HG02642 (cell line): Measurements from ENCODE around the gene TOM1L2.
"Not testable (repeated sequence)": the region's sequence is repeated elsewhere in the genome, so short reads cannot be mapped to it uniquely, and the experiment has no call there.

Experiments used
- ATAC-seq: cut with Tn5 transposase; IDR thresholded peaks from one replicate; pipeline ENCODE4 v1.9.1; 2021; ENCODE audit warnings: mild to moderate bottlenecking; ENCODE audit not compliant: unreplicated experiment, poor library complexity

Gene TOM1L2

GRCh38 chr17:17928398-17929287 is 43.6 kb downstream of the TOM1L2 start:
- ATAC-seq, result no peak

GRCh38 chr17:17926840-17927449 is 45.3 kb downstream of the TOM1L2 start:
- ATAC-seq, result no peak

DNA sequence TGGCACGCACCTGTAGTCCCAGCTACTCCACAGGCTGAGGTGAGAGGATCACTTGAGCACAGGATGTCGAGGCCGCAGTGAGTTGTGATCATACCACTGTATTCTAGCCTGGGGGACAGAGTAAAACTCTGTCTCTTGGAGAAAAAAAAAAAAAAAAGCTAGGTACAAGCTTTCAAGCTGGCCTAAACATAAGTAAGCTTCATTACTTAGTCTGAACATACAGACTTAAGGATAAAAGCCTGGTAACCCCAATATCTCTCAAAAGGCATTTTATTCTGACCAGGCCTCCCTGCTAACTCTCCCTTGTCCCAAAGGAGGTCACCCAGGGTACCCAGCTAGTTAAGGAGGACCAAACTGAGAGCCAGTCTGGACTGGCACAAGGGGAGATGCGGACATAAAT is 46.2 kb downstream of the TOM1L2 start:
- no peak for ATAC-seq

DNA sequence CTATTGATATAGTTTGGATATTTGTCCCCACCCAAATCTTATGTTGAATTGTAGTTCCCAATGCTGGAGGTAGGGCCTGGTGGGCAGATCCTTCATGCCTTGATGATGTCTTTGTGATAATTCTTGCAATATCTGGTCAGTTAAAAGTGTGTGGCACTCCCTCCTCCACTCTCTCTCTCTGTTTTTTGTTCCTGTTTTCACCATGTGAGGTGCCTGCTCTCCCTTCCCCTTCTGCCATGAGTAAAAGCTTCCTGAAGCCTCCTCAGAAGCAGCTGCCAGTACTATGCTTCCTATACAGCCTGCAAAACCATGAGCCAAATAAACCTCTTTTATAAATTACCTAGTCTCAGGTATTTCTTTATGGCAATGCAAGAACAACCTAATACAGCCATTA is 47.3 kb downstream of the TOM1L2 start:
- ATAC-seq, result no peak

- no peak for ATAC-seq
Observed at GRCh38 chr17:17924131-17924856, 47.9 kb downstream of the TOM1L2 start.

GRCh38 chr17:17922070-17922614 is 50.1 kb downstream of the TOM1L2 start:
- ATAC-seq, result no peak

DNA sequence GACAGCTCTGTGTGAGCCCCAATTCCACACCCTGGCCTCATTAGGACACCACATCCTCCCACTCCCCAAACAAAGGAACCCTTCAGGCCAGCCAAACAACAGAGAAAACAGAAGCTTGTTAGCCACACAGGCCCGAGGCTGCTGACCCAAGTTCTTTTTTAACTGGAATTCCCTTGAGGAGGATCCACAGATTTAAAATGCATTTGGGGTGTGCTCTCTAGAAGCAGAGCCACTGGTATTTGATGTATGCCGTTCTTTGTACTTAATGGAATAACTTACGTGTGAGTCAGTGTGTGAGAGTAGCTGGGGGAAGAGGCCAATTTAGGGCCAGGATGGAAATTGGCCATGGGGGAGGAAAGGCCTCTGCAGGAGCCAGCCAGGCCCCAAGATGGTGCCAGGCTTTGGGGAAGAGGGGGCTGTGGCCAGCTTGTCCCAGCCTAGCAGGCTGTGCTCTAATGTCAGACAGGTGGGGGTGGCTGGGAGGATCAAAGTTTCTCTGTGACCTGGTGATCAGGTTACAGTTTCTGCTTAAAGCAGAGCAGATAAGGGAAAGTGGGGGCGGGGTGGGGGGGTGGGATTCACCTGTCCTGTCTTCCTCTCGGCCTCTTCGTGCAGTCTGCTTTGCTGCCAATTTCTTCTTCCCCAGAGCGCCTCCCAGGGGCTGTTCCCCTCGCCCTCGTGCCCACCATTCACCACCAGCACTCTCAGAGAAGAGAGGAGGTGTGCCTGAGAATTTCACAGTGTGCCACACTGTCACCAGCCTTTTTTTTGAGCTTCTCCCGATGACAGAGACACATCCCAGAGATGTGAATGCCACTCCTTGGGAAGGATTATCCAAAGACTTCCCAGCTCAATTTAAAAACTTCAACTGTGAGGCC is 50.8 kb downstream of the TOM1L2 start:
- ATAC-seq, result no peak

- no peak for ATAC-seq
Observed at GRCh38 chr17:17919169-17920107, 52.8 kb downstream of the TOM1L2 start.

DNA sequence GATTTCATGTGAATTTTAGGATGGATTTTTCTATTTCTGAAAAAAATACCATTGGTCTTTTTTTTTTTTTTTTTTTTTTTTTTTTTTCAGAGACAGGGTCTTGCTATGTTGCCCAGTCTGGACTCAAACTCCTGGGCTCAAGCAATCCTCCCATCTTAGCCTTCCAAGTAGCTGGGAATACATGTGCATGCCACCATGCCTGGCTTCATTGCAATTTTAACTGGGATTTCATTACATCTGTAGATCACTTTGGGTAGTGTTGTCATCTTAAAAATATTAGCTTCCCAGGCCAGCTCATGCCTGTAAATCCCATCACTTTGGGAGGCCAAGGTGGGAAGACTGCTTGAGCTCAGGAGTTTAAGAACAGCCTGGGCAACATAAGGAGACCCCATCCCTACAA is 54.8 kb downstream of the TOM1L2 start:
- no peak for ATAC-seq

GRCh38 chr17:17915183-17915582 is 57.0 kb downstream of the TOM1L2 start:
- no peak for ATAC-seq

DNA sequence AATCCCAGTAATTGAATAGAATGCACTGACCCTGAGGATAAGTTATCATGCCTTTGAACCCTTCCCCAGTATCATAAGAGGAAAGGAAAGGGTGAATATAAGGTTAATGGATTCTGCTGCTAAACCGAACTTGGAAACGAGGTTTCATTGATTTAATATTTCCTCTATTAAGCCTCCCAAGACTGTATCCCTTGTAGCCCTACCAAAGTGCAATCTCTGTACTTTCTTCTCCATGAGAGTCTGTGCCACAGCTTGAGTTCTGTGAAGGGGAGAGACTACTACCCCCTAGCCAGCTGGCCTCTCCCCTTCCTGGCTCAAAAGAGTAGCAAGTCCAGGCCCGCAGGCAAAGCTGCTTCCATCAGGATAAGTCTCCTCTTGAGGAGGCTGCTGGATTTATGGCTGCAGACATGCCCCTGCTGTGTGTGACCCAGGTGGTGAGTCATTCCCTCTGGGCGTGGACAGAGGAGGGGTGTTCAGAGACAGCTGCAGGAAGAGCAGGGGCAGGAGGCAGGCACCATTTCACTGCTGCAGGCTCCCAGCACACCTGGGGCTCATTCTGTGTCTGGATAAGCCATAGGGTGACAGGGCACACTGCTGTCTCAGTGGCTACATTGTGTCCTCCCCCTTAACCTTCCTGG is 58.4 kb downstream of the TOM1L2 start:
- ATAC-seq, result no peak

- ATAC-seq, result not testable (repeated sequence)
Observed at GRCh38 chr17:17912336-17912735, 59.9 kb downstream of the TOM1L2 start.

DNA sequence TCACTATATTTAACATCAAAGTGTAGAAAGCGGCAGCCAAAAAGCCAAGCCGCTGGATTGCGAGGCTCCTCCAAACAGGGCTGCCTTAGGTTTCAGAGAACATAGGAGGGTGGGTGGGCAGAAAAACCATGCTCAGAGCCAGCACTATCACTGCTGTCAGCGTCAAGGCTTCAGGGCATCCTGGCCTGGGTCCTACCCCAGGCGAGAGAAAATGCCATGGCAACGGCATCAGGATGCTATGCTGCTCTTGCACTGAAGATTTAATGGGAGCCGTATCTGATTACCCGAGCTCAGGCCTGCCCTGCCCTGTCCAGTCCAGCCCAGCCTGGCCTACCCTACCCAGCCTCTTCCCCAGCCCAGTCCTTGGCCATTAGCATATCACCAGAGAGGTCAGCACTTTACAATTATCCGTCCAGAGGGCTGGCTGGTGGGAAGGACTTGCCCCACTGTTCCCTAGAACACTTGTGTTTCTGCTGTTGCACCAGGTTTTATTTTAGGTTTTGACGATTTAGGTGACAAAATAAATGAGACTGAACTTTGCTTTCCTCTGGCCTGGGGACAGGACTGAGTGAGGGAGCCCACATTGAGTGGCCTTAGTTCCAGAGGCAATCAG is 61.1 kb downstream of the TOM1L2 start:
- no peak for ATAC-seq

DNA sequence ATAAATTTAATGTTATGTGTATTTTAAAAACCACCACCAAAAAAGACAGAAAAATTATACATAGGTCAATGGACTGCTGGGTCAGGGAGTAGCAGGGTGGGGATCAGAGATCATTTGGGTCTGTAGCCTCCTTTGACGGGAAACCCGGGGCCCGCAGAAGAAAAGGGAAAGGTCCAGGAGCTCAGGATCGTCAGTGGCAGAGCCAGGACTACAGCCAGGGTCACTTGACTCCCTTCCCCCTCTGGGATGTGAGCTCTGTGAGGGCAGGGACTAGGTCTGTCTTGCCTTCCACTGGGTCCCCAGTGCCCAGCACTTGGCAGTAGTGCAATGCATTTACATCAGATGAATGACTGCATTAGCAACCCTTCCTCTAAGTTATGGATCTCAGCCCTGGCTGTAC is 62.1 kb downstream of the TOM1L2 start:
- ATAC-seq, result no peak

- ATAC-seq, result no peak
Observed at GRCh38 chr17:17909078-17909477, 63.1 kb downstream of the TOM1L2 start.

DNA sequence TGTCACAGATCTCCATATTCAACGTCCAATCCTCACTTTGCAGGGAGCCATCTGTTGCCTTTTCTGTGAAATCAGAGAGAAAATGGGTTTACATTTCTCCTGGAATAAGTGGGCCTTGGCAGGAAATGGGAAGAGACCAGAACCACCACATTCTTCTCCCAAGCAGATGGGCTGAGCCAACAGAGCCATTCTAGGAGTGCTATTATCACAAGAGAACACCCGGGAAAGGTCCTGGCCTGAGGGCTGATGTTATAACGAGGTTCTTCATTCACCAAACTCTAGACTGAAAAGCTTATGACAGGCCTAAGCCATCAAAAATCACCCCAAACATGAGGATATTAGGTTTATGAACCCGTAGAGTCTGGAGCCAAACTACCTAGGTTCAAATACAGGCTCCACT is 64.7 kb downstream of the TOM1L2 start:
- ATAC-seq, result no peak

- no peak for ATAC-seq
Observed at GRCh38 chr17:17906418-17907215, 65.6 kb downstream of the TOM1L2 start.
